K562 (cell line): ENCODE results near the gene MAGEC1.

Experiments
- HNRNPH1 ChIP-seq: fragments of 200-400 bp; formaldehyde crosslinking; optimal IDR thresholded peaks from 2 replicates; pipeline ENCODE3; 2017; ENCODE audit warnings: low read depth, mild to moderate bottlenecking, low read length, moderate library complexity
- PHF8 ChIP-seq: fragments of 200-600 bp; sonication (generic); IDR thresholded peaks from 2 replicates; pipeline ENCODE4 v1.6.1; 2012; ENCODE audit warnings: mixed run types, mild to moderate bottlenecking, inconsistent platforms, low read length, moderate library complexity, borderline replicate concordance
- RAD21 ChIP-seq, 2 experiments: fragments of 250-450 bp in 1 of 2; fragments of 450-650 bp in 1 of 2; sonication (Bioruptor Pico) in 1 of 2; formaldehyde crosslinking in 1 of 2; IDR thresholded peaks in 1 of 2; conservative IDR thresholded peaks in 1 of 2; 2 replicates each; pipeline versions ENCODE4 v1.4.0 to v1.8.0; 2020 to 2022; ENCODE audit warnings: mild to moderate bottlenecking in 2 of 2, moderate library complexity in 1 of 2
- RNF2 ChIP-seq: sonication (generic); IDR thresholded peaks from 2 replicates; pipeline ENCODE4 v1.6.1; 2016
- SIN3A ChIP-seq, 2 experiments: fragments of 150-350 bp in 1 of 2; IDR thresholded peaks; 2 replicates each; pipeline ENCODE4 v1.6.1; 2011 to 2016; ENCODE audit warnings: borderline replicate concordance in 2 of 2, low read depth in 2 of 2, low read length in 2 of 2, mild to moderate bottlenecking in 2 of 2, moderate library complexity in 2 of 2; ENCODE audit not compliant: control insufficient read depth in 1 of 2
- SMAD2 ChIP-seq: fragments of 150-350 bp; IDR thresholded peaks from 2 replicates; pipeline ENCODE4 v1.6.1; 2014; ENCODE audit warnings: low read depth, mild to moderate bottlenecking, low read length
- SP2 ChIP-seq: IDR thresholded peaks from 2 replicates; pipeline ENCODE4 v1.6.1; 2011; ENCODE audit warnings: mild to moderate bottlenecking, low read depth, low read length, moderate library complexity; ENCODE audit not compliant: poor library complexity, severe bottlenecking; ENCODE audit errors: extremely low read depth
- TF ChIP-seq, protein P1 (sequence below), 3 experiments: IDR thresholded peaks in 2 of 3; conservative IDR thresholded peaks in 1 of 3; 2 replicates each; pipeline ENCODE4 v1.5.1; 2011 to 2012; ENCODE audit warnings: low read length in 3 of 3, mild to moderate bottlenecking in 3 of 3, control low read depth in 2 of 3, improper control_type of control experiment in 1 of 3, inconsistent platforms in 1 of 3, low read depth in 1 of 3, mixed read lengths in 1 of 3, moderate library complexity in 1 of 3; ENCODE audit not compliant: insufficient read depth in 2 of 3
- TF ChIP-seq, protein P2 (sequence below): sonication (generic); formaldehyde crosslinking; IDR thresholded peaks from 2 replicates; pipeline ENCODE4 v1.9.0; 2022; ENCODE audit warnings: mild to moderate bottlenecking, missing genetic modification reagents
- TF ChIP-seq, protein P3 (sequence below), 2 experiments: fragments of 450-650 bp; formaldehyde crosslinking in 1 of 2; IDR thresholded peaks; 2 replicates each; pipeline versions ENCODE4 v1.4.0 to v1.6.1; 2014 to 2020; ENCODE audit warnings: mild to moderate bottlenecking in 2 of 2, borderline replicate concordance in 1 of 2, low read depth in 1 of 2

DNA sequence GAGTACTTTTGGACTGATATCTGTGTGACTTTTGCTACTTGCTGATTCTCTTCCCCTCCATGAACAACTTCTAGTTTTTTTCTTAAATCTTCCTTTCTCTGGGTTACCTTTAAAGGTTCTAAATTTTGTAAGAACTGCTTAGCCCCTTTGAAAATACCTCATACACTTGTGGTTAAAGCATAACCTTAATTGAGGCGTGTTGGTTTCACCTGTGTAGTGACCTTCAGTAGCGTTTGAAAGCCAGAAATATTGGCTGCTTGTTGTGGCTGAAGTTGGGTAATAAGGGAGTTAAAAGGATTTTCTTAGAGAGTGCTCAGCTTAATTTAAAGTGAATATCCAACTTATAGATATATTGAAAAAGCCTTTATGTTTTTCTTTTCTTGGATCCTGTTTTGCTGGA lies 32.0 kb downstream of the MAGEC1 start:
- TF ChIP-seq SMAD2 (no peak), SIN3A (IDR thresholded peaks at IDR 0.05; ENCODE audit: borderline replicate concordance in 2 of 2, control insufficient read depth in 1 of 2, low read depth in 2 of 2, low read length in 2 of 2) (no peak), RNF2 (no peak), SP2 (no peak), HNRNPH1 (no peak), PHF8 (no peak), RAD21 (CRISPR knock-in tag; conservative IDR thresholded peaks at IDR 0.05 in 1 of 2, IDR thresholded peaks at IDR 0.05 in 1 of 2) (no peak)
- TF ChIP-seq, protein P1, sequence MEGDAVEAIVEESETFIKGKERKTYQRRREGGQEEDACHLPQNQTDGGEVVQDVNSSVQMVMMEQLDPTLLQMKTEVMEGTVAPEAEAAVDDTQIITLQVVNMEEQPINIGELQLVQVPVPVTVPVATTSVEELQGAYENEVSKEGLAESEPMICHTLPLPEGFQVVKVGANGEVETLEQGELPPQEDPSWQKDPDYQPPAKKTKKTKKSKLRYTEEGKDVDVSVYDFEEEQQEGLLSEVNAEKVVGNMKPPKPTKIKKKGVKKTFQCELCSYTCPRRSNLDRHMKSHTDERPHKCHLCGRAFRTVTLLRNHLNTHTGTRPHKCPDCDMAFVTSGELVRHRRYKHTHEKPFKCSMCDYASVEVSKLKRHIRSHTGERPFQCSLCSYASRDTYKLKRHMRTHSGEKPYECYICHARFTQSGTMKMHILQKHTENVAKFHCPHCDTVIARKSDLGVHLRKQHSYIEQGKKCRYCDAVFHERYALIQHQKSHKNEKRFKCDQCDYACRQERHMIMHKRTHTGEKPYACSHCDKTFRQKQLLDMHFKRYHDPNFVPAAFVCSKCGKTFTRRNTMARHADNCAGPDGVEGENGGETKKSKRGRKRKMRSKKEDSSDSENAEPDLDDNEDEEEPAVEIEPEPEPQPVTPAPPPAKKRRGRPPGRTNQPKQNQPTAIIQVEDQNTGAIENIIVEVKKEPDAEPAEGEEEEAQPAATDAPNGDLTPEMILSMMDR (IDR thresholded peaks at IDR 0.05 in 2 of 3, conservative IDR thresholded peaks at IDR 0.05 in 1 of 3; ENCODE audit: insufficient read depth in 2 of 3, low read depth in 1 of 3, low read length in 3 of 3): no peak
- TF ChIP-seq, protein P2, sequence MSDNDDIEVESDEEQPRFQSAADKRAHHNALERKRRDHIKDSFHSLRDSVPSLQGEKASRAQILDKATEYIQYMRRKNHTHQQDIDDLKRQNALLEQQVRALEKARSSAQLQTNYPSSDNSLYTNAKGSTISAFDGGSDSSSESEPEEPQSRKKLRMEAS (CRISPR knock-in tag): no peak
- TF ChIP-seq, protein P3, sequence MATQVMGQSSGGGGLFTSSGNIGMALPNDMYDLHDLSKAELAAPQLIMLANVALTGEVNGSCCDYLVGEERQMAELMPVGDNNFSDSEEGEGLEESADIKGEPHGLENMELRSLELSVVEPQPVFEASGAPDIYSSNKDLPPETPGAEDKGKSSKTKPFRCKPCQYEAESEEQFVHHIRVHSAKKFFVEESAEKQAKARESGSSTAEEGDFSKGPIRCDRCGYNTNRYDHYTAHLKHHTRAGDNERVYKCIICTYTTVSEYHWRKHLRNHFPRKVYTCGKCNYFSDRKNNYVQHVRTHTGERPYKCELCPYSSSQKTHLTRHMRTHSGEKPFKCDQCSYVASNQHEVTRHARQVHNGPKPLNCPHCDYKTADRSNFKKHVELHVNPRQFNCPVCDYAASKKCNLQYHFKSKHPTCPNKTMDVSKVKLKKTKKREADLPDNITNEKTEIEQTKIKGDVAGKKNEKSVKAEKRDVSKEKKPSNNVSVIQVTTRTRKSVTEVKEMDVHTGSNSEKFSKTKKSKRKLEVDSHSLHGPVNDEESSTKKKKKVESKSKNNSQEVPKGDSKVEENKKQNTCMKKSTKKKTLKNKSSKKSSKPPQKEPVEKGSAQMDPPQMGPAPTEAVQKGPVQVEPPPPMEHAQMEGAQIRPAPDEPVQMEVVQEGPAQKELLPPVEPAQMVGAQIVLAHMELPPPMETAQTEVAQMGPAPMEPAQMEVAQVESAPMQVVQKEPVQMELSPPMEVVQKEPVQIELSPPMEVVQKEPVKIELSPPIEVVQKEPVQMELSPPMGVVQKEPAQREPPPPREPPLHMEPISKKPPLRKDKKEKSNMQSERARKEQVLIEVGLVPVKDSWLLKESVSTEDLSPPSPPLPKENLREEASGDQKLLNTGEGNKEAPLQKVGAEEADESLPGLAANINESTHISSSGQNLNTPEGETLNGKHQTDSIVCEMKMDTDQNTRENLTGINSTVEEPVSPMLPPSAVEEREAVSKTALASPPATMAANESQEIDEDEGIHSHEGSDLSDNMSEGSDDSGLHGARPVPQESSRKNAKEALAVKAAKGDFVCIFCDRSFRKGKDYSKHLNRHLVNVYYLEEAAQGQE (IDR thresholded peaks at IDR 0.05; ENCODE audit: borderline replicate concordance): no peak
- TF ChIP-seq, protein P3 (CRISPR knock-in tag; IDR thresholded peaks at IDR 0.05; ENCODE audit: low read depth): no peak
